GM12892 (cell line): ENCODE measurements around the gene COL23A1.

Experiments used
- POLR2A ChIP-seq: IDR thresholded peaks from 2 replicates; pipeline ENCODE4 v1.6.1; 2011; ENCODE audit warnings: low read depth, low read length, control low read depth
- POLR2AphosphoS5 ChIP-seq: IDR thresholded peaks from 2 replicates; pipeline ENCODE4 v1.6.1; 2011; ENCODE audit warnings: low read depth, low read length, control low read depth
- TAF1 ChIP-seq: IDR thresholded peaks from 2 replicates; pipeline ENCODE4 v1.6.1; 2011; ENCODE audit warnings: low read depth, mild to moderate bottlenecking, control low read depth, low read length, borderline replicate concordance

- TF ChIP-seq POLR2A (peak; percentile 95), TAF1 (peak; percentile 80), POLR2AphosphoS5 (peak; percentile 96)
These were observed 36.5 kb upstream of the COL23A1 start, which contains the start of gene CLK4 for GRCh38 chr5:178626484-178627258.
